Uterus (tissue), 2 donors: ENCODE results near the gene NT5C3A.
"Not testable (repeated sequence)": the region's sequence is repeated elsewhere in the genome, so short reads cannot be mapped to it uniquely, and the experiment has no call there.

Experiments used
- CTCF ChIP-seq, 4 experiments: fragments of 200-600 bp in 2 of 4; fragments of 450-650 bp in 2 of 4; sonication (generic) in 2 of 4; IDR thresholded peaks; one replicate each; pipeline ENCODE4 v1.5.1; 2016 to 2019; ENCODE audit warnings: antibody characterized with exemption in 4 of 4, mild to moderate bottlenecking in 2 of 4, moderate library complexity in 1 of 4
- POLR2A ChIP-seq, 2 donors: fragments of 450-650 bp; IDR thresholded peaks; one replicate each; pipeline ENCODE4 v1.6.1; 2016; ENCODE audit warnings: antibody characterized with exemption in 2 of 2, mild to moderate bottlenecking in 1 of 2, moderate library complexity in 1 of 2

GRCh38 chr7:32991068-32991585, 71.4 kb downstream of the NT5C3A start:
- not testable (repeated sequence) for TF ChIP-seq CTCF, POLR2A (IDR thresholded peaks at IDR 0.05)
